ENCODE measurements around the gene PCED1B.
"Not testable (repeated sequence)": the region's sequence is repeated elsewhere in the genome, so short reads cannot be mapped to it uniquely, and the experiment has no call there.

PCED1B gene

DNA sequence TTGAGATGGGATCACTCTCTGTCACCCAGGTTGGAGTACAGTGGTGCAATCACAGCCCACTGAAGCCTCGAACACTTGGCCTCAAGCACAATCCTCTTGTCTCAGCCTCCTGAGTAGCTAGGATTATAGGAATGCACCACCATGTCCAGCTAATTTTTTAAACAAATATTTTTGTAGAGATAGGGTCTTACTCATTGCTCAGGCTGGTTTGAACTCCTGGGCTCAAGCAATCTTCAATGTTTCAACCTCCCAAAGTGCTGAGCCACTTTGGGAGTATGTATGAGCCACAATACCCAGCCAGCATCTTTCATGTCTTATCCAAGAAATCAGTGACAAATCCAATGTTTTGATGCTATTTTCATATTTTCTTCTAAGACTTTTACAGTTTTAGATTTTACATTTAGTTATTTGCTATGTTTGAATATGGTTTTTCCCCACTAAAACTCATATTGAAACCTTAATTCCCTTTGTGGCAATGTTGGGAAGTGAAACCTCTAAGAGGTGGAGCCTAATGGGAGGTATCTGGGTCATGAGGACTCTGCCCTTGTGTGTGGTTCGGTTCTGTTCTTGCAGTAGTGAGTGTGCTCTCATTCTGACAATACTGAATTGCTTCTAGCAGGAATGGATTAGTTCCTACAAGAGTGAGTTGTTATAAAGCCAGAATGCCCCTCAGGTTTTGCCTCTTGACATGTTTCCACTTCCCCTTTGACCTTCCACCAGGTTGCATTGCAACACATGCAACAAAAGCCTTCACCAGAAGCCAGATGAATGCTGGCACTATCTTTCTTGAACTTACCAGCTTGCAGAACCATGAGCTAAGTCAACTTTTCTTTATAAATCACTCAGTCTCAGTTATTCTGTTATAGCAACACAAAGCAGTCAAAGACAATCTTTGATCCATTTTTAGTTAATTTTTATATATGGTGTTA is 81.2 kb downstream of the PCED1B start:
- H3K4me3 ChIP-seq (ENCODE audit: low read depth, low read length) = no peak overlapping the region
- DNase-seq (ENCODE audit: low read depth) = no peak
- TF ChIP-seq, protein P1, sequence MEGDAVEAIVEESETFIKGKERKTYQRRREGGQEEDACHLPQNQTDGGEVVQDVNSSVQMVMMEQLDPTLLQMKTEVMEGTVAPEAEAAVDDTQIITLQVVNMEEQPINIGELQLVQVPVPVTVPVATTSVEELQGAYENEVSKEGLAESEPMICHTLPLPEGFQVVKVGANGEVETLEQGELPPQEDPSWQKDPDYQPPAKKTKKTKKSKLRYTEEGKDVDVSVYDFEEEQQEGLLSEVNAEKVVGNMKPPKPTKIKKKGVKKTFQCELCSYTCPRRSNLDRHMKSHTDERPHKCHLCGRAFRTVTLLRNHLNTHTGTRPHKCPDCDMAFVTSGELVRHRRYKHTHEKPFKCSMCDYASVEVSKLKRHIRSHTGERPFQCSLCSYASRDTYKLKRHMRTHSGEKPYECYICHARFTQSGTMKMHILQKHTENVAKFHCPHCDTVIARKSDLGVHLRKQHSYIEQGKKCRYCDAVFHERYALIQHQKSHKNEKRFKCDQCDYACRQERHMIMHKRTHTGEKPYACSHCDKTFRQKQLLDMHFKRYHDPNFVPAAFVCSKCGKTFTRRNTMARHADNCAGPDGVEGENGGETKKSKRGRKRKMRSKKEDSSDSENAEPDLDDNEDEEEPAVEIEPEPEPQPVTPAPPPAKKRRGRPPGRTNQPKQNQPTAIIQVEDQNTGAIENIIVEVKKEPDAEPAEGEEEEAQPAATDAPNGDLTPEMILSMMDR (IDR thresholded peaks at IDR 0.05; ENCODE audit: insufficient read depth, low read depth, low read length, missing control alignments) = no peak

DNA sequence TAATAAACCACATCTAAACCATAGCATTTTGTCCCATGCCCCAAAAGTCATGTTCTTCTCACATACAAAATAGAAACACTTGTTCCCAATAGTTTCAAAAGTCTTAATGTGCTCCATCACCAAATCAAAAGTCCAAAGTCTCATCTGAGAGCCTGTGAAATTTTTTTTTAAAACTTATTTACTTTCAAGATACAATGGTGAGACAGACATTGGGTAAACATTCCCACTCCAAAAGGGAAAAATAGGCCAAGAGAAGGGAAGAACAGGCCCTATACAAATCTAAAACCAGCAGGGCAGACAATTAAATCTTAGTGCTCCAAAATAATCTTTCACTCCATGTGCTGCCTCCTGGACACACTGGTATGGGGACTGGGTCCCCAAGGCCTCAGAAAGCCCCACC is 84.7 kb downstream of the PCED1B start:
- TF ChIP-seq, protein P1 (IDR thresholded peaks at IDR 0.05; ENCODE audit: insufficient read depth, low read depth, low read length, missing control alignments) = no peak
- DNase-seq (ENCODE audit: low read depth) = no peak
- no peak overlapping the region for H3K4me3 ChIP-seq (ENCODE audit: low read depth, low read length)

DNA sequence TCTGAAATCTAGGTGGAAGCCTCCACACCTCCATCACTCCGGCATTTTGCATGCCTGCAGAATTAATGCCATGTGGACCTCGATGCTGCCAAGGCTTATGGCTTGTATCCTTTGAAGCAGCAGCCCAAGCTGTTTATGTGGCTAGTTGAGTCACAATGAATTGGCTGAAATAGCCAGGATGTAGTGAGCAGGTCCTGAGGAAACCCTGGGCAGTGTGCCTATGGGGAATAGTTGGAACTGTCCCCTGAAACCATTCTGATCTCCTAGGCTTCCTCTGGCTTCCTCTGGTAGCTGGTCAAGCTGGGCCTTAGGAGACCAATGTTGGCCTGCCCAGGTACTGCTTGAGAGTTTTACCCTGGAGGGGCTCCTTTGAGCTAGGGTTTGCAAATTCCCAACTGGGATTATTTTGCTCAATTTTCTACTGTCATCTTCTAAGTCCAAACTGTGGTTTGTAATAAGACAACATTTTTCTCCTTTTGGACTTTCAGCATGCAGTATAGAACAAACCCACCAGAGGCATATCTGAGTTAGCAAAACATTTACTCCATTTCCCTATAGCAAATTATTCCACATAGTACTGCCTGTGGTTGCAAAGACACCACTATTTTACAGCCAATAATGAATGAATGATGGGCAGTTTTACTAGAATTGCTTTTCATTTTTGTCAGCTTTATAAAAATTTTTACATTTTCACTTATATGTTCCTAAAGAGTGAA is 85.5 kb downstream of the PCED1B start:
- TF ChIP-seq, protein P1 (IDR thresholded peaks at IDR 0.05; ENCODE audit: insufficient read depth, low read depth, low read length, missing control alignments) = no peak
- DNase-seq (ENCODE audit: low read depth) = no peak

DNA sequence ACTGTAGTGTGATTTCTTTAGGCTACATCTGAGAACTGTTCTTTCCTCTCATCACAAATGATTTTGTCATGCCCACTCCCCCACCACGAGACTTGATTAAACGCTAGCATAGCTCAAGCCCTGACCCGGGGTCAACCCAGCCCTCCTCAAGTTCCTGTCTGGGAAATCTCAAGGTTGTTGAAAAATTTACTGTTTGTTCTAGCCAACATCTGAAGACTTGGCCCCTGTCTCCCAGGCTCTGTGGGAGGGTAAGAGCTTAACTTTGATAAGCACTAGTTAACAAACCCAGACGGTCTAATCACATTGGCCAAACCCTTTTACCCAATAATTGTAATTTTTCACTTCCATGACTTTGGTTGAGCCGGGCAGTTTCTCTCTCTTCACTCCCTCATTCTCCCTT is 86.5 kb downstream of the PCED1B start:
- TF ChIP-seq, protein P1 (IDR thresholded peaks at IDR 0.05; ENCODE audit: insufficient read depth, low read depth, low read length, missing control alignments) = no peak
- DNase-seq (ENCODE audit: low read depth) = no peak
- H3K4me3 ChIP-seq (ENCODE audit: low read depth, low read length) = no peak overlapping the region

More for the DNA sequence above, 85.5 kb downstream of the PCED1B start:
- no peak overlapping the region for H3K4me3 ChIP-seq (ENCODE audit: low read depth, low read length)

DNA sequence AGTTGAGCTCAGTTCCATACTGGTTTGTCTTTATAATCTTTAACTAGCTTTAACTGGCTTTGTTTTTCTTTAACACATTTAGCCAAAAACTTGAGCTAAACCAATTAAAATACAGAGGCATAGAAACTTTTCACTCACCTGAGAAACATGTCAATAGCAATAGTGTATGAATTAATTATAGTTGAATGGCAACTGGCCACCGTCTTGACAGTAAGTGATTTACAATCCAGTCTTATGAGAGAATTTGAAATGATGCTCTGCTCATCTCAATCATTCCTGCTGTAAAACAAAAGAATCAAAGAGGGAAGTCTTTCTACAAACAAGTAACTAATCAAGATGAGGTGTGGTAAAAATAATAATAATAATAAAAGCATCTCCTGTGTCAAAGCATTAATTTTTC is 86.9 kb downstream of the PCED1B start:
- TF ChIP-seq, protein P1 (IDR thresholded peaks at IDR 0.05; ENCODE audit: insufficient read depth, low read depth, low read length, missing control alignments) = no peak
- H3K4me3 ChIP-seq (ENCODE audit: low read depth, low read length) = no peak overlapping the region
- DNase-seq (ENCODE audit: low read depth) = no peak

DNA sequence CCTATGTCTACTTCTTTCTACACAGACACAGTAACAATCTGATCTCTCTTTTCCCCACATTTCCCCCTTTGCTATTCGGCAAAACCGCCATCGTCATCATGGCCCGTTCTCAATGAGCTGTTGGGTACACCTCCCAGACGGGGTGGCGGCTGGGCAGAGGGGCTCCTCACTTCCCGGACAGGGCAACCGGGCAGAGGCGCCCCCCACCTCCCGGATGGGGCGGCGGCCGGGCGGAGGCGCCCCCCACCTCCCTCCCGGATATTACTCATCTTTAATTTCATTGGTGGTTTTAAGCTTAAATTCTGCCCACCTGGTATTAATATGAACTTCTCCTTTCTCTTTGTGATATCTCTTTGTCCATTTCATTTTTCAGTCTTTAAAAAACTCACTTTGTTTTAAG is 90.9 kb downstream of the PCED1B start:
- H3K4me3 ChIP-seq (ENCODE audit: low read depth, low read length); DNase-seq (ENCODE audit: low read depth): not testable (repeated sequence)

DNA sequence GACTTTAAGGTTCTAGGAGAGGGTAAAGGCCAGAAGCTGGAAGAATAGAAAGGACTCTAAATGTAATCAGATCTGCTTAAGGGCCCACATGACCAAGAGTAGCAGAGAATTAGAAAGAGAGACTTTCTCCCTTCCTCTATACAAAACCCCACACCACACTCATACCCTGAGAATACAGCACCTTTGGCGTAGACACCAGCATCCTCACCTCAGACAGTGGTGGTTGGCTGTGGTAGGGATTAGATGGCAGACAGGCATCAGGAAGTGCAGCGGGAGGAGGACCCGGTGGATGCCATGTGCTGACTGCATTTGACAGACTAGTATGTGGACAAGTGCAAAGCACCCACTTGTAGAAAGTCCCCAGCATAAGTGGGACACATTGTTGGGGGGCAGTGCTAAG is 98.6 kb downstream of the PCED1B start:
- TF ChIP-seq, protein P1 (IDR thresholded peaks at IDR 0.05; ENCODE audit: insufficient read depth, low read depth, low read length, missing control alignments) = no peak
- DNase-seq (ENCODE audit: low read depth) = no peak
- H3K4me3 ChIP-seq (ENCODE audit: low read depth, low read length) = no peak overlapping the region

DNA sequence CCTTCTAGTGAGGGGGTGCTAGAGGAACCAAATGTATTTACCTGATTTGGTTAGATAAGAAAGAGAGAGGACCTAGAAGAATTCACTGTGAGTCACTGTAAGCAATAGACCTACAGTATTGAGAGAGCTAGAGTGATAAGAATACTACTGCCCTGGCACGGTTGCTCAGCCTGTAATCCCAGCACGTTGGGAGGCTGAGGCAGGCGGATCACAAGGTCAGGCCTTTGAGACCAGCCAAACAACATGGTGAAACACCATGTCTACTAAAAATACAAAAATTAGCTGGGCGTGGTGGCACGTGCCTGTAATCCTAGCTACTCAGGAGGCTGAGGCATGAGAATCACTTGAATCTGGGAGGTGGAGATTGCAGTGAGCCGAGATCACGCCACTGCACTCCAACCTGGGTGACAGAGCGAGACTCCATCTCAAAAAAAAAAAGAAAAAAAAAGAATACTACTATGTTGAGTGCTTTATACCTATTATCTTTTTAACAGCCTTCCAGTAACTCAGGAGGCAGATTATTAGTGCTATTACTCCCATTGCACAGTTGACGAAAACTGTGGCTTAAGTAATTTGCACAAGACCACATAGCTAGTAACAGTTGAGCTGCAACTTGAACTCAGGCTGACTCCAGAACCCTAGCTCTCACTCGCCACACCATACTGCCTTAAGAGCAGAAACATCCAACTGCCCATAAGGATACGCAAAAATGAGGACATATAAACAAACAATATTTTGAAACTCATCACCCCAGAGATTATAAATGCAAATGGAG is 102.9 kb downstream of the PCED1B start:
- H3K4me3 ChIP-seq (ENCODE audit: low read depth, low read length); DNase-seq (ENCODE audit: low read depth): not testable (repeated sequence)
